ENCODE measurements around the gene LMLN. TPM values are rescaled to one million over a fixed set of nuclear protein-coding genes. Genes with fewer than 3 reads are reported as not detected.
"Not testable (repeated sequence)": the region's sequence is repeated elsewhere in the genome, so short reads cannot be mapped to it uniquely, and the experiment has no call there.

LMLN gene
- total RNA-seq, 1 donor from 2014 or later, result 9.2 TPM

DNA sequence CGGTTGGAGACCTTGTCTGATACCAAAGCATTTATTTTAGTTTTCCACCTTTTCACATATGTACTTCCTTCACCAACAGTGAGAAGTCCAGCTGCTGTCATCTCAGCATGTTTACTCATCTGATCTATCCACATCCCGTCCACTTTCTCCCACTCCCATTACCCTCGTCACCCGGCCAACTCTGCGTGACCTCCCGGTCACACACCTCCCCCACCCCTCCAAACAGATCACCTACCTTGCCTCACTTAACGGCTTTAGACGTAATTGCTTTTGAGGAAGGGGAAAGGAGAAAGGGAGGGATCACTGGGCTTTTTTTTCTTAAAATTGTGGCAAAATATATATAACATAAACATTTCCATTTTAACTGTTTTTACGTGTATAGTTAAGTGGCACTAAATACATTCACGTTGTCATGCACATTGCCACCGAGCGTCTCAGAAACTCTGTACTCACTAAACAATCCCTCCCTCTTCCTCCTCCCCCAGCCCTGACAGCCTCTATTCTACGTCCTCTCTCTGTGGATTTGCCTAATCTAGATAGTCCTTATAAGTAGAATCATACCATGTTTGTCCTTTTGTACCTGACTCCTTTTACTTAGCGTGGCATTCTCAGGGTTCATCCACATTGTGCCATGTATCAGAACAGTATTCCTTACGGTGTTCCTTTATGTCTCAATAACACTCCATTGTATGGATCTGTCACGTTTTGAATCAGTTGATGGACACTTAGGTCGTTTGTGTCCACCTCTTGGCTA lies 67.2 kb downstream of the LMLN start:
- no peak for DNase-seq

DNA sequence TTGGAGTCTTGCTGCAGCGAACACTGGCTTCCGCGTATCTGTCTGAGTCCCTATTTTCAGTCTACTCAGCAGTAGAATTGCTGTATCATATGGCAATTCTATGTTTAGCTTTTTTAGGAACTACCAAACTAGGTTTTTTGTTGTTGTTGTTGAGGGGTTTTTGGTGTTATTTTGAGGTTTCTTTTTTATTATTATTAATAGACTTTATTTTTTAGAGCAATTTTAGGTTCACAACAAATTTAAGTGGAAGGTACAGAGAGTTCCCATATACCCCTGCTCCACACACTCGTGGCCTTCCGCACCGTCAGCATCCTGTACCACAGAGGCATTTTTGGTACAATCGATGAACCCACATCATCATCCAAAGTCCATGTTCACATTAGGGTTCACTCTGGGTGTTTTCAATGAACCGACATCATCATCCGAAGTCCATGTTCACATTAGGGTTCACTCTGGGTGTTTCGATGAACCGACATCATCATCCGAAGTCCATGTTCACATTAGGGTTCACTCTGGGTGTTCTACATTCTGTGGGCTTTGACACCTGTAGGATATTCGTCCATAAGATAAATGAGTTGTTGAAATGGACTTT lies 67.9 kb downstream of the LMLN start:
- DNase-seq, result no peak

DNA sequence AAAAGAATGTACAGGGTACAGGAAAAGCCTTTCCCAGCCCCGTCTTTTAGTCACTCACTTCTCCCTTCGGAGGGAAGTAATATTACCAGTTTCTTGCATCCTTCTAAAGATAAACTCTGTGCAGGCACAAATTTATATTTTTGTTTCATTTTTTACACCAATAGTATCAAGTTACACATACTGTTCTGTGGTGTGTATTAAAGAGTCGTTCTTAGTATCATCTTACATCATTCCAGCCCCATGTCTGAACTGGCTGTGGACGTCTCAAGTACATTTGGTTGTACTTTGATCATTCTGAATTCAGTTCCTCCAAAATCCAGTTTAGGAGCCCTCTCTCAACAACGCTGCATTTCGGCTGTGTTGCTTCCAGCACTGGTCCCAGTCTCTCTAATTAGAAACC lies 68.7 kb downstream of the LMLN start:
- DNase-seq, result peak; percentile 2

DNA sequence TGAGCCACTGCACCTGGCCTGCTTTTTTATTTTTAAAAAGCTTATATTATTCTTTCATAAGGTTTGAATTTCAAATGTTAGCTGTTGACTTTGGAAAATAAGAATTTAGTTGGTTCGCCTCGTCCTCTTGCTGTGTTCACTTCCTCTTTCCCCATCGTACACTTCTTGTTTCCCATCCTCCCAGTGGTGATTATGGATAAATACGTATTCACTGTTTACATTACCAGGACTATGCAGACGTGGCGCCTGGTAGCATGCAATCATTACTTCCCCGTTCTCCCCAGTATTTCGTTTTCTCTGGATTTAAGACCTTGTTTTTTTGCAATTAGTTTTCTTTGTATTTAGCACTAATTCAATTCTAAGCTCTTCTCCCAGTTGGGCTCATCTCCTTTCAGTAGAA lies 70.1 kb downstream of the LMLN start:
- no peak for DNase-seq

DNA sequence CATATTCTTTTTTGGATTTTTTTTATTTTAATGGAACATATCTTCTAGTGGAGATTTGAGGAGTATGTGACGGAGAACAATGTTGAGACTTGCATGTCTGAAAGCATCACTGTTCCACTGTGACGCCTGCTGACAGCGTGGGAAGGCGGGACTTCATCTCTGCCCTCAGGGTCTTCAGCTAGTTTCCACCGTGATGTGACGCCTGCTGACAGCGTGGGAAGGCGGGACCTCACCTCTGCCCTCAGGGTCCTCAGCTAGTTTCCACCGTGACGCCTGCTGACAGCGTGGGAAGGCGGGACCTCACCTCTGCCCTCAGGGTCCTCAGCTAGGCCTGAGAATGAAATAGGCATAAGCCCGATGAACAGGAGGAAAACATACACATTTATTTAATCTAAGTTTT lies 70.7 kb downstream of the LMLN start:
- peak; percentile 5 for DNase-seq

DNA sequence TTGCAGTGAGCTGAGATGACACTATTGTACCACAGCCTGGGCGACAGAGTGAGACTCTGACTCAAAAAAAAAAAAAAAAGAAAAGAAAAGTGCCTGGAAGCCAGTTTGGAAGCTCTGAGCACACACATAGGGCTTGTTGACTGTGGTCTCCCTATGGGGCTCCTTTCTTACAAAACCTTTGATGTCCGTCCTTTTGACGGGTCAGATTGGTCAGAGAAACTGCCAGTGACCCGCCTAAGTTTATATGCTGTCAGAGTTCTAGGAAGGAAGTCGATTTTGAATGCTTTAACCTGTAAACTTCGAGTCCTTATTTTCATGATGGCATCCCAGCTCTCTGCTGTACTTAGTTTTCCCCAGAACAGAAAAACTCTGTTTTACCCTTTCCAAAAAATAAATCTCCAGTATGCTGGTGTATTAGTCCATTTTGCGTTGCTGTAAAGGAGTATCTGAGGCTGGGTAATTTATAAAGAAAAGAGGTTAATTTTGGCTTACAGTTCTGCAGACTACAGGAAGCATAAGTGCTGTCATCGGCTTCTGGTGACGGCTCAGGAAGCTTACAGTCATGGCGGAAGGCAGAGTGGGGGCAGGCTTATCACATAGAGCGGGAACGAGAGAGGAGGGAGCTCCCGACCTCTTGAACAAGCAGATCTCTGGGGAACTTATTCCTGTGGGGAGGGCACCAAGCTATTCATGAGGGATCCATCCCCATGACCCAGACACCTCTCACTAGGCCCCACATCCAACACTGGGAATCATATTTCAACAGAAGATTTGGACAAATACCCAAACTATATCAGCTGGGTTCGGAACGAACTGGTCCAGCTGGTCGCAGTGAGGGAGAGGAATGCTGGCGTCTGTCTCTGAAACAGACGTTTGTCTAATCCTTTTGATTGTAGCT lies 72.3 kb downstream of the LMLN start:
- peak; percentile 5 for DNase-seq

DNA sequence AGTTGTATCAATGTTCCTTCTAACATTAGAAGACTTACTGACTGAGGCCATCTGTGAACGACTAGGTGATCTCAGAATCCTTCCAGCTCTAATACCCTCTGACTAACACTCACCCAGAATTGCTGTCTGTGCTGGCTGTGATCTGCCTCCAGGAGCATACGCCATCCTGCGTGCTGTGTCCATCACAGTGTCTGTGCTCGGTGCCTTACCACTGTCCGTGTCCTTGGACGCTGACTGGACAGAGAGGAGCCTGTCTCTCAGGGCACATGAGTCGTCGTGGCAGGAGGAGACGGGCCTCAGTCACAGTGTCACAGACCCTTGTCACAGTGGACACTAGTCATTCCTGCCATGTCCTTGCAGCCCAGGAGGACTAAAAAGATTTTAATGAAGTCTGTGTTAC lies 83.1 kb downstream of the LMLN start:
- DNase-seq, result no peak

DNA sequence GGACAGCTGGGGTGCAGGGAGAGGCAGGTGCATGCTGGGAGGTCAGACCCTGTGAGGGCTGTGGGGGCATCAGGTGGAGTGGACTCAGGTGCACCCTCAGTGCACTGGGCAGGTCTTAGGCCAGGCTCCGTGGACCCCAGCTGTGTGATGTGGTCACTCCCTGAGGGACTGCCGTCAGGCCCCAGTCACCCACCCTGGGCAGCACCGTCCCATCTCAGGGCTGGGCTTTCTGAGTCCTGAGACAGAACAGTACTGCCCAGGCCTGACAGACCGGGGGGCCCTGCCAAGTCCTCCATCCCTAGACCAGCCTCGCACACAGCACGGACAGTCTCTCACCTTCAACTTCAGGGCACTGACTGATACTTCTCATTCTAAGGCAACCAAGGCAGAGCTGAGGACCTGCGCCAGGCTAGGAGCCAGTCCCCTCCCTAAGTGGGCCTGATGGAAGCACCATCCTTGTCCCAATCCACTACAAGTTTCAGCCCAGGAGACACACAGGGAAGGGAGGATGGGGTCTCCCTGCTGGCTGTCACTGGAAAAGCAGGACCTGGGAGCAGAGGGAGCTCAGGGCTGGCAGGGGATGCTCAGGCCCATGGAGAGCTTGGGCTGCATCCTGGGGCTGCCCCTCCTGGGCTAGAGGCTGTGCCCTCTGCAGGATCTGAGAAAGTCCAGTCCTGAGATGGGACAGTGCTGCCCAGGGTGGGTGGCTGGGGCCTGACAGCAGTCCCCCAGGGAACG lies 86.3 kb downstream of the LMLN start:
- DNase-seq, result no peak

DNA sequence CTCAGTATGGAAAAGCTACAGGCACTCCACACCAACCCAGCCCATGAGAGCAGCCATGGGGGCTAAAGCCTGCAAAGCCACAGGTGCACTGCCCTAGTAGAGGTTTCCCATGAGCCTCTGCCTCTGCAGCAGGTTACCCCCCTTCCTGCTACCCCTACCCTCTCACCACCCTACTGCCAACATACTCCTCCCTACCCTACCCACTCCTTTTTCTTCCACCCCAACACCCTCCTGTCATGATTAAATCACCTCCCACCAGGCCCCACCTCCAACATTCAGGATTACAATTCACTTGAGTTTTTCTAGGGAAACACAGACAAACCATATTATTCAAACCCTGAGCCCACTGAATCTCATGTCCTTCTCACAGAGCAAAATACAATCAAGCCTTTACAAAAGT lies 88.4 kb downstream of the LMLN start:
- DNase-seq, result no peak

DNA sequence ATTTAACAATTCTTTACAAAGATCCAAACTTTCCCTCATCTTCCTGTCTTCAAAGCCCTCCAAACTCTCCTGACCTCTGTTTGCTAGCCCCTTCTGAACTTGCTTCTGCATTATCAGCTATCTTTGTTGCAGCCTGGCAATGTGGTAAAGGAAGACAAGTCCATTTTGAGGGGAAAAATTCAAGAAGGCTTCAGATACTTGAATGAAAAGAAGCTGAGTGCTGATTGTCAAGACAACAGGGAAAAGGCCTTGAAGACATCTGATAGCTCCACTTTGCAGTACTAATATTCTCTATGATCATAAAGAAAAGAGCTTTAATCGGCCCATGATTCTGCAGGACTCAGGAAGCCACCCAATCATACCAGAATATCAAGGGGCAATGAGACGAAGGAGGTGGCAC lies 91.8 kb downstream of the LMLN start:
- DNase-seq, result no peak

DNA sequence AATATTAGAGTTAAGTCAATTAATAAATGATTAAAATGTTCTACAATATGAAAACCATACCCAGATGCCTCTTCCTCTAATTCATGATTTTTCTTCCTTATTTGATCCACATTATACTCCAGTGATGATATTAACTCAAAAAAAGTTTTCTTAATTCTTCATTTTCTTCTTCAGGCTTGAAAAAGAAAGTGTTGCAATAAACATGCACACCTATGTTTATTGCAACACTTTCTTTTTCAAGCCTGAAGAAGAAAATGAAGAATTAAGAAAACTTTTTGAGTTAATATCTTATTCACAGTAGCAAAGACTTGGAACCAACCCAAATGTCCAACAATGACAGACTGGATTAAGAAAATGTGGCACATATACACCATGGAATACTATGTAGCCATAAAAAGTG lies 93.4 kb downstream of the LMLN start:
- not testable (repeated sequence) for DNase-seq

DNA sequence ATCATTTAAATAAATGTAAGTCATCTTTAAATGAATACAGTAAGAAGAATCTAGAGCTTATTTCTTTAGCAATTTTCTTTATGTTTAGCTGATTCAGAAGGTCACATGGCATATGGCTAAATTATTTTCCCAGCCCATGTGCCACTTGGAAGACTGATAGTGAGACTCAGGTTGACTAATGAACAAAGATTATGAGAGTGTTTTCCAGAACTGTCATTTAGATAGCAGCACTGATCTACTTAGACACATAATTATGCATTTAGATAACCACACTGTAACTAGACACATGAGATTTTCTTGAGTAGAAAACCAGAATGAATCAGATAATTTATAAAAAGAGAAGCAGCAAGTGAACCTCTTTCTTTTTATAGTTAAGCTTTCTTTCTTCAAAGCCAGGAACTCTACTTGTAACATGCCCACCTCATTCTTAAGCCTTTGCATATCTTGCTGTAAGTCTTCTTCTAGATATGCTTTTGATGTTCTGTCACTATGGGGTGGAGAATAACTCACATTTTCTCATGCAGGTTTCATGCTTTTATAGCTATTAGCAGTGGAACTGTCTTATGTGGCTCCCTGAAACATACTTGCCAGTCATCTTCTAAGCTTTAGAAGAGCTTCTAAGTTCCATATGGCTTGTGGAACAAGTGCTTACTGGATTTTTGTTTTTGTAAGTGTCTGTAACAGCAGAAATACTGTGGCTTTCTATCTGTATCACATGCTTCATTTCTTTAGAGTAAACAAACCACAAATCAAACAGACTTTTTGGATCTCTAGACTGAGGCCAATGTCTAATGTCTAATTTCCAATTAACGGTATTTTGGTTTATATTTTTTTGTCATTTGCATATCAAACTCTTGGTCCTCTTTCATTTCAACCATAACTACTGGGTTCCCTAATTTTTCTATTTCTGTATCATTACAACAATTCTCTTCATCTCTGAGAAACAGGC lies 101.4 kb downstream of the LMLN start:
- no peak for DNase-seq

DNA sequence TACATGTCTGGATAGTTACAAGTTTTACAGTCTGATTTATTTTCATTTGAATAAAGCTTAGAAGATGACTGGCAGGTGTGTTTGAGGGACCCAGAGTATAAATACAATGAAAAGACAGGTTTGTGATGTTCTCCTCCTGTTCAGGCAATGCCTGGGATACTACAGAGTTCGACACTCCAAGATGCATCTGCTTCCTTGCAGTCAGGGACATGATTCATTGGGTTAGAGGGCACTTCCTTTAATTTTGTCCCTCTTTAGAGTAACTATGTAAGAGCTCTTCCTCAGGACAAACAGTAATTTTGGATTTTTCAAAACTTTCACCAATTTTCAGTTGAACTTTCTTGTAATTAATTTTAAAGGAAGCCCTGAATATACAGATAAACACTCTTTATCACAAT lies 102.0 kb downstream of the LMLN start:
- DNase-seq, result no peak

DNA sequence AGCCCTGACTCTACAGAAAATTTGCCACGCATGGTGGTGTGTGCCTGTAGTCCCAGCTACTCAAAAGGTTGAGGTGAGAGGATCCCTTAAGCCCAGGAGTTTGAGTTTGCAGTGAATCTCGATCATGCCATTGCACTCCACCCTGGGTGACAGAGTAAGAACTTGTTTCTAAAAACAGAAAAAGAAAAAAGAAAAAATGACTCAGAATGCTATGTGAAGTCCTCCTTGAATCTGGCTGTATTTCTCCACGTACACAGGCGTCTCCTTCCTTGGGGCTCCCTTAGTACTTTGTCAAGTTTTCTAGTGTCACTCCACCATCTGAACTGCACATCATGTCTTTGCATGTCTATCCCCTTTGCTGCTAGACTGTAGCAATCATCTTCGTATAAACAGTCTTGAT lies 104.4 kb downstream of the LMLN start:
- no peak for DNase-seq

DNA sequence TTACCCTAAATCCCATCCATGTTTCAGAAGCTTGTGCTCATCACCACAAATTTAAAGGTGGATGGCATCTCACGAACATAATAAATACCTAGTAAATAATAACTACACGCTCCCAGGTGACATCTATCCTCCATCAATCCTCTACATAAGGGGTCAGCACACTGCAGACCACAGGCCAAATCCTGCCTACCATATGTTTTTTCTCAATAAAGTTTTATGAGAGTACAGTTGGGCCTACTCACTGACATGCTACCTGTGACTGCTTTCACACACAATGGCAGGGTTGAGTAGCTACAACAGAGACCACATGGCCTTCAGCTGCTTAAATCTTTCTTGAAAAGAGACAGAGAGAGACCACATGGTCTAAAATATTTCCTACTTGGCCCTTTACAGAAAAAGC lies 105.9 kb downstream of the LMLN start:
- no peak for DNase-seq

DNA sequence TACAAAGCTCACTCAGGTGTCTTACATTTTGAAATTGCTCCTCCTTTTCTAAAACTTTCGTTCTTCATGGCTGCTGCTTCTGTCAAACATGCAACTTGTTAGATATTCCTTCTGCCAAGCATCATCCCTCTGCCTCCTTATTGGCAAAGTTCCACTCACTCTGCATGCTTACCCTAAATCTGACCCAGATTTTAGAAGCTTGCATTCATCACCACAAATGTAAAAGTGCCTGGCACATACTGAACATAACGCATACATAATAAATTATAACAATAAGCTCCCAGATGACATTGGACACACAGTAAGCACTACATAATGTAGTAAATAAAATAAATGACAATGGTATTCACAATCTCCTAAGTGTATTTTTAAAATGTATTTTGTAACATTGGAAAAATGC lies 107.4 kb downstream of the LMLN start:
- no peak for DNase-seq

DNA sequence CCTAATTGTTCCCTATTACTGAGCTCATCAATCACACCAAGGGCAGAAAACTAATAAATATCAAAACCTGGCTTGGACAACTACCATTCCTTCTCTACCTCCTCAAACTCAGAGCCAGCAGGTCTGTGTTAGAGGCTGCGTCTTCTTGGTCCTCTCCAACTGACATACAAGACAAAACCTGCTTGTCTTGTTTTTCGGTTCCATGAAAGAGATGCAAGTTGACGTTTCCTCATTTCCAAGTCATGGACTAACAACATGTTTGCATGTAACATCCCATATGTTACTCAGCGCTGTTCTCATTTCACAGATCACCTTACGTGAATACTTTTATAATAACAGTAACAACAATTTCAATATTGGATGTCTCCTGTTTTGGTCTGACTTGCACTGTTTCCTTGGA lies 110.9 kb downstream of the LMLN start:
- no peak for DNase-seq

DNA sequence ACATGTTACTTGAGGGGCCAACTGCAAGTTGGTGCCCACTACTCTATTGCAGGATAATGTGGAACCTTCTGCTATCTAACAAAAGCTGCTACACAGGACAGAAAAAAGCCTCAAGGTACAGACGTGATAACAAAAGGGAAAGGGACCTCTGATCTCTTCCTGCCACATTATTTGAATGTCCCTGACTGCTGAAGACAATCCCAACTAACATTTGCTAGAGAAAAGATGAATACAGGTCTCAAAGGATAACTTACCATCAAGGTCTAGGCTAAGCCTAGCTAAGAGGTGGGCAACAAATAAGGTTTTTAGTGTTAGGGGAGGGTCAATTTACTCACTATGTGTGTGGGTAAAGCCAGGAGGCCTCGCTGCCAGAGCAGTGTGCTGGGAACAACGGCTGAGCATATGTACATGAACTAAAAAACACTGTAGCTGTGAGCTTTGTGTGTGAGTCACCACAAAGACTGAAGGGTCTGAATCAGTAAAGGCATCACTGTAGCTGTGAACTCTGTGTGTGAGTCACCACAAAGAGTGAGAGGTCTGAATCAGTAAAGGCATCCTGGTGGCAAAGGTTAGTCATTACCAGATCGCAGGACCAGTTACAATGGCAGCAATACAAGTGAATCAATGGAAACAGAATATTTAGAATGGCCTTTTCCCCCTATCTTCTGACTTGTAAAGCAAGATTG lies 111.7 kb downstream of the LMLN start:
- no peak for DNase-seq

DNA sequence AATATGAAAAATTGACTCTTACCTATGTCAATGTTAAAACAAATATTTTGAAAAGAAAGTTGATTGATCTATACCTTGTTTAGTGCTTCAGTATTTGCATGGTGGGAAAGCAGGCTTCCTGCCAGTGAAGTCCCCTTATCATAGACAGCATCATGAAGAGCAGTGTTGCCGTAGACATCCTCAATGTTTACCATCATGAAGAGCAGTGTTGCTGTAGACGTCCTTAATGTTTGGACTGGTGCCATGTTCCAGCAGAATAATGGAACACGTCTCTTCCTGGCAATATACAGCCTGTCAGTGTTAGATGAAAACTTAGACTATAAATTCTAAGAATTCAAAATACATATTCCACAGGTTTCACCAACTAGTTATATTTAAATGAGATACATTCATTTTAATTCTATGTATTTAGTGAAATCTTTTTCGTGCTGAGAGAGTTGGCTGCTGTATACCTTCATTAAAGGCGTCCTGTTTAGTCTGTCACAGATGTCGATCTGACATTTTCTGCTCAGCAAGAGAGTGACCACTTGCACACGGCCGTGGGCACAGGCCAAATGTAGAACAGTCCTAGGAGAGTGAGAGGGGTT lies 116.8 kb downstream of the LMLN start:
- no peak for DNase-seq

DNA sequence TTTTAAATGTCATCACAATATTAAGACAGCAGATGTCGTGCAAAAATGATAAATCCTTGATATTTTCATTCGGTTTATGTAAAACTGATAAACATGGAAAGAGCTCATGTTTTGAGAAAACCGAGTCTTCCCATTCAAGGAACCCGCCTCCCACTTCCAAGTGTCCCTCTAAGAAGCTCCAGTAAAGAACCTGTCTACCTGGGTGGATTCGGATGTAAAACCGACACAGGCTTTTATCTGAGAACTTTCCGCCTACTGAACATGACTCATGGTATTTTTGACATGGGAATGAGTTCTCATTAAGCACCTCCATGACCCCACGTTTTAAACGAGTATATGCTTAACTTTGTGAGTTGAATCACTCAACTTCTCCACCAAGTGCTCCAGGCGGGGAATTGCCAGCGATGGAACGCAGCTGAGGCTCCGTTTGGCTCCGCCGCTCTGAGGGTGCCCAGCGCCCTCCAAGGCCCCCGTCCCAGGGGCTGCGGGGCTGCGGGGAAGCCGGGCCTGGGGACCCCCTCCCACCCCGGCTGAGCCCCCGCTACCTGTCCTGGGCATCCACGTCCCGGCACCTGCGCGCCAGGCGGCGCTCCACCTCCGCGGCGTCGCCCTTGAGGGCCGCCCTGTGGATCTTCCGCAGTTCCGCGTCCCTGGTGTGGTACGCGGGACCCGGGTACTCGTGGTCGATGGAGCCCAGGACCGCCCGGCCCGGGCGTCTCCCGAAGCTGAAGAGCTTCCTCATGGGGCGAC lies 119.9 kb downstream of the LMLN start:
- DNase-seq, result peak; percentile 14
